Muscle of leg (tissue), 11 donors: Measurements from ENCODE around the gene XRCC1. TPM values are rescaled to one million over a fixed set of nuclear protein-coding genes. Genes with fewer than 3 reads are reported as not detected.

ENCODE experiments used
- DNase-seq: peaks from one replicate; pipeline ENCODE4 v3.0.0; 2013
- H3K27ac ChIP-seq: one replicate; pipeline ENCODE4 v1.5.1; 2013; ENCODE audit warnings: mild to moderate bottlenecking, low read length, control low read depth
- H3K27me3 ChIP-seq: one replicate; pipeline ENCODE4 v1.6.1; 2013; ENCODE audit warnings: low read length; ENCODE audit not compliant: control insufficient read depth, insufficient read depth
- H3K36me3 ChIP-seq: one replicate; pipeline ENCODE4 v1.6.1; 2013; ENCODE audit warnings: low read length; ENCODE audit not compliant: control insufficient read depth, insufficient read depth
- H3K4me1 ChIP-seq: one replicate; pipeline ENCODE4 v1.6.1; 2013; ENCODE audit warnings: low read length; ENCODE audit not compliant: control insufficient read depth, insufficient read depth
- H3K4me3 ChIP-seq: one replicate; pipeline ENCODE4 v1.5.1; 2013; ENCODE audit warnings: low read length, control low read depth
- H3K9me3 ChIP-seq: replicated peaks from 2 replicates; pipeline ENCODE4 v1.6.1; 2013; ENCODE audit warnings: low read depth, low read length; ENCODE audit not compliant: control insufficient read depth
- WGBS: methylation state at CpG from one replicate; pipeline ENCODE4 v1.1.5; 2013; ENCODE audit warnings: missing lambda C conversion rate; ENCODE audit not compliant: insufficient coverage; 5-methylcytosine and 5-hydroxymethylcytosine counted together
- polyA plus RNA-seq, 8 donors: library from polyadenylated mRNA; unstranded; fragments of 120-200 nt; gene quantifications; one replicate each; pipeline versions ENCODE4 v1.2.1 to v1.2.3, GENCODE V29; 2013; ENCODE audit warnings: inconsistent platforms in 1 of 8, low replicate concordance in 1 of 8; ENCODE audit not compliant: insufficient read length in 8 of 8, insufficient read depth in 1 of 8
- total RNA-seq: library from RNA; stranded (reverse); fragments of 120-200 nt; gene quantifications from one replicate; pipeline ENCODE4 v1.2.4, GENCODE V29; 2013

The XRCC1 gene
- total and polyA plus RNA-seq, 9 donors: 27.7 to 42.5 (median 34.8) TPM

- no peak for DNase-seq
- no peaks in the 10 kb centered on the region for H3K9me3 ChIP-seq
- peaks cover 24% of the 10 kb centered on the region for H3K4me1 ChIP-seq
- H3K36me3 ChIP-seq: peaks cover 20% of the 10 kb centered on the region
- H3K27ac ChIP-seq: peak overlapping the region; percentile 85
- peak overlapping the region; percentile 96 for H3K4me3 ChIP-seq
- WGBS: 78% methylated on average over 26 of the region's 37 CpGs
- H3K27me3 ChIP-seq: no peaks in the 10 kb centered on the region
Measured at GRCh38 chr19:43575955-43576878, 890 bp upstream of the XRCC1 start.

GRCh38 chr19:43574424-43575155 is 737 bp downstream of the XRCC1 start:
- Histone ChIP-seq H3K27ac (peak overlapping the region; percentile 92), H3K4me3 (peak overlapping the region; percentile 96), H3K9me3 (no peaks in the 10 kb centered on the region), H3K27me3 (no peaks in the 10 kb centered on the region), H3K36me3 (peaks cover 20% of the 10 kb centered on the region), H3K4me1 (peaks cover 15% of the 10 kb centered on the region)
- DNase-seq: no peak
- 24% methylated on average over 10 of the region's 12 CpGs for WGBS

GRCh38 chr19:43572171-43572588 is 3.1 kb downstream of the XRCC1 start:
- peaks cover 15% of the 10 kb centered on the region for H3K4me1 ChIP-seq
- peaks cover 20% of the 10 kb centered on the region for H3K36me3 ChIP-seq
- H3K27me3 ChIP-seq: no peaks in the 10 kb centered on the region
- 100% methylated on average over 1 of the region's 3 CpGs for WGBS
- H3K9me3 ChIP-seq: no peaks in the 10 kb centered on the region
- H3K27ac ChIP-seq: no peak overlapping the region
- H3K4me3 ChIP-seq: no peak overlapping the region
- DNase-seq: no peak

GRCh38 chr19:43570174-43570791 is 5.0 kb downstream of the XRCC1 start:
- no peak for DNase-seq
- no peaks in the 10 kb centered on the region for H3K27me3 ChIP-seq
- H3K9me3 ChIP-seq: no peaks in the 10 kb centered on the region
- H3K4me1 ChIP-seq: peaks cover 7% of the 10 kb centered on the region
- H3K4me3 ChIP-seq: no peak overlapping the region
- 75% methylated on average over 5 of the region's 5 CpGs for WGBS
- H3K36me3 ChIP-seq: peaks cover 20% of the 10 kb centered on the region
- no peak overlapping the region for H3K27ac ChIP-seq

GRCh38 chr19:43569657-43570056 is 5.7 kb downstream of the XRCC1 start:
- H3K27me3 ChIP-seq: no peaks in the 10 kb centered on the region
- H3K4me3 ChIP-seq: no peak overlapping the region
- no peaks in the 10 kb centered on the region for H3K9me3 ChIP-seq
- no CpG with 5 or more reads among the region's 5 CpGs for WGBS
- peaks cover 20% of the 10 kb centered on the region for H3K36me3 ChIP-seq
- no peak overlapping the region for H3K27ac ChIP-seq
- H3K4me1 ChIP-seq: peaks cover 4% of the 10 kb centered on the region
- no peak for DNase-seq

GRCh38 chr19:43564800-43565199 is 10.5 kb downstream of the XRCC1 start:
- DNase-seq: peak; percentile 53
- WGBS: 50% methylated on average over 9 of the region's 9 CpGs

GRCh38 chr19:43563816-43564457 is 11.4 kb downstream of the XRCC1 start:
- Histone ChIP-seq H3K27ac (no peak overlapping the region), H3K4me1 (peaks cover 8% of the 10 kb centered on the region), H3K4me3 (no peak overlapping the region), H3K27me3 (no peaks in the 10 kb centered on the region), H3K9me3 (no peaks in the 10 kb centered on the region), H3K36me3 (peaks cover 32% of the 10 kb centered on the region)
- peak; percentile 34 for DNase-seq
- 79% methylated on average over 7 of the region's 10 CpGs for WGBS

More at GRCh38 chr19:43564800-43565199, 10.5 kb downstream of the XRCC1 start:
- Histone ChIP-seq H3K9me3 (no peaks in the 10 kb centered on the region), H3K27ac (no peak overlapping the region), H3K4me3 (no peak overlapping the region), H3K27me3 (no peaks in the 10 kb centered on the region), H3K4me1 (peaks cover 8% of the 10 kb centered on the region), H3K36me3 (peaks cover 28% of the 10 kb centered on the region)

- Histone ChIP-seq H3K27me3 (no peaks in the 10 kb centered on the region), H3K4me3 (no peak overlapping the region), H3K4me1 (peaks cover 8% of the 10 kb centered on the region), H3K36me3 (peaks cover 39% of the 10 kb centered on the region), H3K27ac (peak overlapping the region; percentile 35), H3K9me3 (no peaks in the 10 kb centered on the region)
- 94% methylated on average over 3 of the region's 14 CpGs for WGBS
- DNase-seq: peak; percentile 80
Measured at GRCh38 chr19:43562698-43563241, 12.6 kb downstream of the XRCC1 start.

- Histone ChIP-seq H3K9me3 (no peaks in the 10 kb centered on the region), H3K4me3 (no peak overlapping the region), H3K27ac (peak overlapping the region; percentile 29)
Measured at GRCh38 chr19:43562226-43562697, 13.1 kb downstream of the XRCC1 start.

More at GRCh38 chr19:43562226-43562697, 13.1 kb downstream of the XRCC1 start:
- peaks cover 39% of the 10 kb centered on the region for H3K36me3 ChIP-seq
- DNase-seq: no peak
- no peaks in the 10 kb centered on the region for H3K27me3 ChIP-seq
- WGBS: no CpG with 5 or more reads among the region's 6 CpGs
- H3K4me1 ChIP-seq: peaks cover 8% of the 10 kb centered on the region
